Mucosa of descending colon (tissue), 3 donors: ENCODE data around the gene ISCU. TPM values are rescaled to one million over a fixed set of nuclear protein-coding genes. Genes with fewer than 3 reads are reported as not detected.

ENCODE experiments used
- ATAC-seq: fragments of 200-7000 bp; cut with Tn5 transposase; one replicate; pipeline ENCODE4 v1.9.1; 2020; ENCODE audit warnings: mild to moderate bottlenecking, moderate library complexity
- DNase-seq, 3 donors: peaks; one replicate each; pipeline ENCODE4 v3.0.0-alpha.2; 2020
- H3K36me3 ChIP-seq: fragments of 200-600 bp; one replicate; pipeline ENCODE4 v1.8.0; 2021; ENCODE audit warnings: low read depth, mild to moderate bottlenecking
- H3K4me1 ChIP-seq: fragments of 200-600 bp; one replicate; pipeline ENCODE4 v1.8.0; 2021; ENCODE audit warnings: low read depth, mild to moderate bottlenecking
- H3K4me3 ChIP-seq: fragments of 200-600 bp; one replicate; pipeline ENCODE4 v1.8.0; 2021; ENCODE audit warnings: mild to moderate bottlenecking
- H3K9me3 ChIP-seq: fragments of 200-600 bp; one replicate; pipeline ENCODE4 v1.8.0; 2021; ENCODE audit warnings: mild to moderate bottlenecking
- CTCF ChIP-seq: fragments of 200-600 bp; IDR thresholded peaks from one replicate; pipeline ENCODE4 v1.8.0; 2022; ENCODE audit warnings: antibody characterized with exemption, mild to moderate bottlenecking
- intact Hi-C, 2 donors: fragments of 100-400 bp; cut with DNase I in 1 of 2; cut with micrococcal nuclease in 1 of 2; formaldehyde crosslinking; loops; one replicate each; pipeline versions ENCODE4 v1.11.0 to v1.11.1; 2022; cut with DNase I, micrococcal nuclease
- total RNA-seq, 3 donors: library from RNA; stranded (reverse); fragmentation: NEBNext Ultra II Directional in 2 of 3; extraction: Animal tissue kit (Norgen Biotek cat#: 25700) in 2 of 3; gene quantifications; one replicate each; pipeline versions ENCODE4 v1.2.1 to v1.2.4, GENCODE V29; 2021 to 2023
- donor health status: DM: no; HTN: no; CAD: no; lungs with moderate emphysema.
- donor health status: DM: no; HTN: no; CAD: no.
- donor health status: DM: no; HTN: yes; CAD: no.

Gene ISCU
- total RNA-seq, 3 donors from 2014 or later = 94.7 to 155 (median 107) TPM

GRCh38 chr12:108566452-108566851 is 4.1 kb downstream of the ISCU start:
- no peak for TF ChIP-seq CTCF
- ATAC-seq (no peak), DNase-seq (no peak)
- Histone ChIP-seq H3K36me3 (peaks cover 17% of the 10 kb centered on the region), H3K9me3 (no peaks in the 10 kb centered on the region), H3K4me3 (no peak overlapping the region), H3K4me1 (peaks cover 35% of the 10 kb centered on the region)
- intact Hi-C loops = loop anchor here in 1 of 2 donors (5.0 to 10.0 kb wide), 3 partner anchors 51 to 528 kb away; partner anchors contain the start of genes ALKBH2 and UNG

GRCh38 chr12:108567406-108568337 is 5.3 kb downstream of the ISCU start:
- H3K9me3 ChIP-seq = no peaks in the 10 kb centered on the region
- DNase-seq (no peak), ATAC-seq (no peak)
- intact Hi-C loops = loop anchor here in 1 of 2 donors (5.0 to 10.0 kb wide), 3 partner anchors 50 to 527 kb away; partner anchors contain the start of genes ALKBH2 and UNG
- H3K36me3 ChIP-seq = peaks cover 17% of the 10 kb centered on the region
- TF ChIP-seq CTCF = no peak
- no peak overlapping the region for H3K4me3 ChIP-seq
- peaks cover 28% of the 10 kb centered on the region for H3K4me1 ChIP-seq

GRCh38 chr12:108568338-108569154 is 6.2 kb downstream of the ISCU start:
- Histone ChIP-seq H3K9me3 (no peaks in the 10 kb centered on the region), H3K4me1 (peaks cover 31% of the 10 kb centered on the region), H3K36me3 (peaks cover 17% of the 10 kb centered on the region), H3K4me3 (no peak overlapping the region)
- ATAC-seq (peak; percentile 47), DNase-seq (peak in 1 of 3 donors; percentile 43)
- TF ChIP-seq CTCF = no peak
- intact Hi-C loops = loop anchor here in 1 of 2 donors (5.0 to 10.0 kb wide), 3 partner anchors 49 to 526 kb away; partner anchors contain the start of genes ALKBH2 and UNG

- TF ChIP-seq CTCF = no peak
- H3K36me3 ChIP-seq = peaks cover 17% of the 10 kb centered on the region
- H3K9me3 ChIP-seq = no peaks in the 10 kb centered on the region
- H3K4me1 ChIP-seq = peaks cover 26% of the 10 kb centered on the region
- no peak for DNase-seq
- H3K4me3 ChIP-seq = no peak overlapping the region
- ATAC-seq = no peak
- intact Hi-C loops = no loop called here
Observed at GRCh38 chr12:108570743-108571608, 8.6 kb downstream of the ISCU start.
